GM12874 (cell line): ENCODE results near the gene B4GAT1.

Experiments used
- TF ChIP-seq, protein P1 (sequence below): IDR thresholded peaks from 2 replicates; pipeline ENCODE4 v1.5.1; 2011; ENCODE audit warnings: low read depth, mild to moderate bottlenecking, control low read depth, low read length, moderate library complexity; ENCODE audit not compliant: insufficient read depth

B4GAT1 gene

DNA sequence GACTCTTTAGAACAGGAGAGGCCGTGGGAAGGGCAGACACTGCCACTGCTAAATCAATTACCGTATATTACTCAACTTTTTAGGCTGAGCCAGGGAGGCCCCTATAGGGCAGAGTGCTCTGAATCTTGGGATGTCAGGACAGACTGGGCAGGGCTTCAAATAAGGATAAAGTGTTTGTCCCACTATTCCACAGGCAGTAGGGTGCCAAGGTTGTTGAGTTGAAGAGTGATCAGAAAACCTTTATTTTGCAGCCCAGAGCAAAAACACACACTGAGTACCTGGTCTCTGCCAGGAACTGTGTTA lies 1.6 kb upstream of the B4GAT1 start:
- TF ChIP-seq, protein P1, sequence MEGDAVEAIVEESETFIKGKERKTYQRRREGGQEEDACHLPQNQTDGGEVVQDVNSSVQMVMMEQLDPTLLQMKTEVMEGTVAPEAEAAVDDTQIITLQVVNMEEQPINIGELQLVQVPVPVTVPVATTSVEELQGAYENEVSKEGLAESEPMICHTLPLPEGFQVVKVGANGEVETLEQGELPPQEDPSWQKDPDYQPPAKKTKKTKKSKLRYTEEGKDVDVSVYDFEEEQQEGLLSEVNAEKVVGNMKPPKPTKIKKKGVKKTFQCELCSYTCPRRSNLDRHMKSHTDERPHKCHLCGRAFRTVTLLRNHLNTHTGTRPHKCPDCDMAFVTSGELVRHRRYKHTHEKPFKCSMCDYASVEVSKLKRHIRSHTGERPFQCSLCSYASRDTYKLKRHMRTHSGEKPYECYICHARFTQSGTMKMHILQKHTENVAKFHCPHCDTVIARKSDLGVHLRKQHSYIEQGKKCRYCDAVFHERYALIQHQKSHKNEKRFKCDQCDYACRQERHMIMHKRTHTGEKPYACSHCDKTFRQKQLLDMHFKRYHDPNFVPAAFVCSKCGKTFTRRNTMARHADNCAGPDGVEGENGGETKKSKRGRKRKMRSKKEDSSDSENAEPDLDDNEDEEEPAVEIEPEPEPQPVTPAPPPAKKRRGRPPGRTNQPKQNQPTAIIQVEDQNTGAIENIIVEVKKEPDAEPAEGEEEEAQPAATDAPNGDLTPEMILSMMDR, result no peak

DNA sequence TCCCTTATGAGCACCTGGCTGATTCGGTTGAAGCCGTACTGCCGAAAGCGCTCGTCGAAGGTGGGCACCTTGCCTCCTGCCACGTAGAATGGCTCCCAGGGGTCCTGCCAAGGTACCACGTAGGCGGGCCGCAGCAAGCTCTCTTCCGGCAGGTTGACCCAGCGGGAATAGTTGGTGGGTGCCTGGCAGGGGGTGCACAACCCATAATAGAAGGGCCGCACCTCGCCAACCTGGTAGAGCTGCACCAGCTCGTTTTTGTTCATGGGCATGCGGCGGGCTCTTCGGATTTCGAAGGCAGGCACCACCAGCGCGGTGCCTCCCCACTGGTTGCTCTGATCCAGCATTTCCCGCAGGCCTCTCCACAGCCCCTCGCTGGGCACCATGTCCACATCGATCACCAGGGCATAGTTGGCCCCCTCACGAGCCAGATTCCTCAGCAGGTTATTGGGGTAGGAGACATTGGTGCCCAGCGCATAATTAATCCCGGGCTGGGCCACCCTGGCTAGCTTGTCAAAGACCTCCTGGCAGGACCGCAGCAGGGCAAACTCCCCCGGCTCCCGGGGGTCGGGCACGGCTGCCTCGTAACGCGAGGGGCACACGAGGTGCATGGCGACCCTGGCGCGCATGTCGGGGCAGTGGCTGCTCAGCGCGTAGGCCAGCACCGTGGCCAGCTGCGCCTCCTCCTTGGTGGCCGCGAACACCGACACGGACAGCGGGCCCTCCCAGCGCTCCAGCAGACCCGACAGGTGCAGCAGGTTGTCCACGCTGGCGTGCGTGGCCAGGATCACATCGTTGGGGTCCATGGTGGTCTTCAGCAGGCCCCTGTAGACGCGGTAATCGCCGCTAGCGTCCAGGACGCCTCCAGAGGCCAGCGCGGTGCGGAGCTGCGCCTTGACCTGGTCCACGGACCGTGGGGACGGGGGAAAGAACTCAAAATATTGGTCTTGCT lies 679 bp downstream of the B4GAT1 start:
- TF ChIP-seq, protein P1, result no peak

DNA sequence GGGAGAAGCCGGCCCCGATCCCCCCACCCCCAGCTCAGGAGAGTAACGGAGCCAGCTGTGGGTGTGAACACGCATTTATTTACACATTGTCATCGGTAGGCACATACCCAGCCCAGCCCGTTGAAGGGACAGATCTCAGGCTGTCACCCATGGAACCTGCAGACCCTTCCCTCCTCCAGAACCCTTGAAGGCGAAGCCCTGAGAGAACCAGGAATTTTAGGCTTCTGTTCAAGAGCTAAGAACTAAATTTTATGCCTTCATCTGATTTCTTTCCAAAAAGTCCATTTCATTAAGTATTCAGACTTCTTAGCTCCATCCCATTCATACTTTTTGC lies 2.1 kb downstream of the B4GAT1 start:
- TF ChIP-seq, protein P1, result no peak

DNA sequence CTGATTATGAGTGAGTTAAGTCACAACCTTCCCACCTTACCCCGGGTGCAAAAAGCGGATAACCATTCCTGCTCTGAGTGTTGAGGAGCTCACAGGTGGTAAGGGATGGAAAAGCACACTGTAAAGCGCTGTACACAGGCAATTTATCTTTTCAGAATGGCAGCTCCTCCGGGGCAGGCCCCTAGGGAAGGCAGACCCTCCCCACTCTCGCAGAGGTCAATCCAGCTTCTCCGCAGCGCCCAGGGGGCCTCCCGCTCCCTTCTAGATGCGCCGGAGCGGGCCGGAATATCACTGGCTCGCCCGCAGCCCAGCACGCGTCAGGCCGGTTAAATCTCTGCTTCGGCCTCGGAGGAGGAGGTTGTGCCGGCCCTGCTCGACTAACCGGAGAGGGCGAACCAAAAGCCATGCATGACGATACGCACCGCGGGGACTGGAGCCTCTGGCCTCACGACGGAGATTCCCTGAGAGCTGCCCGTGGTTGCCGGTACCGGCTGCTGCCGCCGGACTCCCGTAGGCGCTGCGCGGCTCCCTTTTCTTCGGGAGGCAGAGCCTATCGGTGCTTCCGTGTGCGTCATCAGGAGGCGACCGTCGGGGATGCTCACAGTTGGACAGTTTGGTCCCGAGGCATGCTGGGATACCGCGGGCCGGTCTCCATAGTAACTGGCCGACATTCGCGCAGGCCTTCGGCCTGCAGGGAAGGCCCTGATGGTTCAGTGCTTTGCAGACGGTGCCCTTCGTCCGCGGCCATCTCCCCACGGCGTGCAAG lies 2.7 kb downstream of the B4GAT1 start, which contains the start of gene BRMS1:
Gene BRMS1, minus strand, starts transcription at position 555 of the 766 bp plus-strand sequence. CDS start 2,870 bp downstream, outside the sequence.
- TF ChIP-seq, protein P1, result no peak

DNA sequence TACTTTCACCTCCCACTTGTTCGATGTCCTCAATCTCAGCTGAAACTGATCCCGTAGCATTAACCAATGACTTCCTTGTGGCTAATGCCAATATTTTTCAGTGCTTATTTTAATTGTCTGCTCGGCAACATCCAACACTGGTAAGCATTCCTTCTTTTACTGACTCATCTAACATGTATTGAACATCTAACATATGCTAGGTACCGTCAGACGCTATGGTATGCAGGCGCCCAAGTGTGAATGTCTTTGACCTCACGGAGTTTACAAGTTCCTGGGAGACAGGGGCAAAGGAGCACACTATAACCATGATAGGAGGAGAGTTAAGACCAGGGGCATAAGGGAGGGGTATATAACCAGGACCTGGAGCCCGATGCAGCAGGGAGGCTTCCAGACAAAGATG lies 4.3 kb downstream of the B4GAT1 start:
- TF ChIP-seq, protein P1, result no peak

DNA sequence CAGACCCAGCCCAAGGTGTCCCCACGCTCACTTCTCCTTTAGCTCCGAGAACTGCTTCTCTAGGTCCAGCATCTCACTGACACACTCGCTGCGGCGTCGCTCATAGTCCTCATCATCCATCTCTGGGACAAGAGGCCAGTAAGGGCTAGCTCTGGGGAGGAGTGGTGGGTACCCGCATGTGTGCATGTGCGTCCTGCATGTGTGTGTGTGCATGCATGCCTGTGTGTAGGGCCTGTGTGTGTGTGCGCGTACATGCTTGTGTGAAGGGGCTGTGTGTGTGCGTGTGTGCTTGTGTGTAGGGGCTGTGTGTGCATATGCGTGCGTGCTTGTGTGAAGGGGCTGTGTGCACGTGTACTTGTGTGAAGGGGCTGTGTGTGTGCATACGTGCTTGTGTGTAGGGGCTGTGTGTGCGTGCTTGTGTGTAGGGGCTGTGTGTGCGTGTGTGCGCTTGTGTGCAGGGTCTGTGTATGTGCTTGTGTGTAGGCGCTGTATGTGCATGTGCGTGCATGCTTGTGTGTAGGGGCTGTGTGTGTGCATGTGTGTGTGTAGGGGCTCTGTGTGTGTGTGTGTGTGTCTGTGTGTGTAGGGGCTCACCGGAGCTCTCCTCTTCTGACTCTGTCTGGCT lies 5.8 kb downstream of the B4GAT1 start:
- TF ChIP-seq, protein P1, result no peak

DNA sequence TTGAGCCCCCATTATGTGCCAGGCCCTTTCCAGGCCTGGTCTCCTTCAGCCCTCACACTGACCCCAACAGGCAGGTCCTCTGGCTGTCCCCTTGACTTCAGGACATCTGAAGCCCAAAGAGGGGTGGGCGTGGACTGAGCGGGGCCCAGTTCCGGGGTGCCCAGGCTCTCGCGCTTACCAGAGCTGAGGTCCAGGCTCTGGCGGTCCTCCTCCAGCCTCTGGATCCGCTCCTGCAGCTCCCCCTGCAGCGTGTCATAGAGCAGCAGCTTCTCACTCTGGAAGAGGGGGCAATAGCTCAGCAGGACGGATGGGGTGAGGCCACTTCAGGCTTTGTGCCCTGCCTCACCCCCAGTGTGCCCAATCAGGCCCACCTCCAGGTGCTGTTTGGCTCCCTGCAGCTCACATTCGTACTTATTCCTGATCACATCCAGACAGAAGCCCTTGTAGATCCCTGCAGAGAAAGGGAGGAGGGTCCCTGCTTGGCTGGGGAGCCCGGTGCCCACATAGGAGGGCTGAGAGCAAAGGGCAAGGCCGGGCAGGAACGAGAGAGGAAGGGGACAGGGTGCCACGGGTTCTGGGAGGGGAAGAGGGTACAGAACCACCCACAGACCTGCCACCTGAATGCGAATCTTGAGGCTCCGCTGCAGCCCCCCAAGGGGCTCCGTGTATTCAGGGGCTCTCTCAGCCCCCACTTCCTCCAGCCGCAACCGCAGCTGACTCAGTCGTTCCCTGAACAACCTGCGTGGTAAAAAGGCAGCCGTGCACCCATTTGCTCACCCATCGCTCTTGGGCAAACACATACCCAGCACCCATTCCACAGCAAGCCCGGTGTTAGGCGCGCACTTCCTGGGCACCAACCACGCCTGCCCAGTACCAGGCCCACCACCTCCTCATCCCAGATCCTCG lies 6.6 kb downstream of the B4GAT1 start:
- TF ChIP-seq, protein P1, result no peak
